GM21786 (cell line): Measurements from ENCODE around the gene CPE.
"Not testable (repeated sequence)": the region's sequence is repeated elsewhere in the genome, so short reads cannot be mapped to it uniquely, and the experiment has no call there.

Source experiments
- ATAC-seq: cut with Tn5 transposase; IDR thresholded peaks from one replicate; pipeline ENCODE4 v1.9.1; 2021; ENCODE audit not compliant: unreplicated experiment

CPE gene

GRCh38 chr4:165378745-165379677 is at the start of gene CPE:
Gene CPE, plus strand, starts transcription at chr4:165379008. Its CDS starts 214 bp downstream, at chr4:165379222.
- peak; percentile 89 for ATAC-seq

DNA sequence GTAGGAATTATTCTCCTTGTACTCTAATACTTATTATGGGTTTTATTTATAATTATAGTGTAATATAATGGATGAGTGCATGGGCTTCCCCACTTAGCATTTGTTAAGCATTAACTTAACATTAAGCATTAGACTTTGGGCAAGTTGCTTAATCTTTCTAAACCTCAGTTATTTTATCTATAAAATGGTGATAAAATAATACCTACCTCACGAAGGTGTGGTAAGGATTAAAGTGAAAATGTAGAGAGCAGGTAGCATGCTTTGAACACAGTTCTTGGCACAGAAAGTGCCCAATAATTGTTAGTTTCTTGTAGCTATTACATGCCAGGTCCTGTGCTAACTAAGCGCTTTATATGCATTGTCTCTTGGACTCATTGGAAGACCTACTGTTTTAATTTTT is 48.7 kb upstream of the CPE start:
- no peak for ATAC-seq

- no peak for ATAC-seq
Observed at GRCh38 chr4:165330666-165331065, 48.1 kb upstream of the CPE start.

GRCh38 chr4:165331359-165331758 is 47.4 kb upstream of the CPE start:
- ATAC-seq = no peak

GRCh38 chr4:165331823-165332222 is 47.0 kb upstream of the CPE start:
- no peak for ATAC-seq

GRCh38 chr4:165332502-165332901 is 46.3 kb upstream of the CPE start:
- no peak for ATAC-seq

DNA sequence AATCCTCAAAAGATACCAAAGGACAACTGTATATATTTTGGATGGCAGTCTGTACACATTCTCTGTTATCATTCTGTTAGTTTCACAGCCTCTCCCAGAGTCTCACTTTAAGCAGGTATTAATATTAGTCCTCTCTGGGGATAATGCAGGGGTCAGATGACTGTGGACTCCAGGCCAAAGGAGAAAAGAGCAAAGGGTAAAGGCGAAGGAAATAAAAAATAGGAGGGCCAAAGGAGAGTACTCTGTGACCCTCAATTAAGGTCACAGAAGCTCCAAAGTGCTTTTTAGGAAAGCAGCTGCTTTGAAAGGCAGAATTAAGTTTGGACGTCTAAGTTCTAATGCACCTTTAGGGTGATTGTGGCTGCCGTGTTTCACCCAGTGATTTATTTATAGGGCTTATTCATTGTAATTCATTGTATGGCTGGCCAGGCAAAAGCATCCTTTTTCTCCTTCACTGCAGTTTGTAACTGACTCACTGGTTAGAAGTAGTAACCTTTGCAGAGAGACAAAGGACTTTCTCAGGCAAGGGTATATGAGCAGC is 43.6 kb upstream of the CPE start:
- ATAC-seq = no peak

GRCh38 chr4:165336743-165337142 is 42.1 kb upstream of the CPE start:
- ATAC-seq = no peak

DNA sequence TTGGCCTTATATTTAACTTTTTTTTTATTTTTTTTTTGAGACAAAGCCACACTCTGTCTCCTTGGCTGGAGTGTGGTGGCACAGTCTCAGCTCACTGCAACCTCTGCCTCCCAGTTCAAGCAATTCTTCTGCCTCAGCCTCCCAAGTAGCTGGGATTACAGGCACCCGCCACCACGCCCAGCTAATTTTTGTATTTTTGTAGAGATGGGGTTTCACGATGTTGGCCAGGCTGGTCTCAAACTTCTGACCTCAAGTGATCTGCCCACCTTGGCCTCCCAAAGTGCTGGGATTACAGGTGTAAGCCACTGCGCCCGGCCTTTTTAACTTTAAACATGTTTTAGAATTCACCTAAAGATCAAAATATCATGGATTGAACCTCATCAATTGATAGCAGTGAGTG is 36.5 kb upstream of the CPE start:
- ATAC-seq = not testable (repeated sequence)

DNA sequence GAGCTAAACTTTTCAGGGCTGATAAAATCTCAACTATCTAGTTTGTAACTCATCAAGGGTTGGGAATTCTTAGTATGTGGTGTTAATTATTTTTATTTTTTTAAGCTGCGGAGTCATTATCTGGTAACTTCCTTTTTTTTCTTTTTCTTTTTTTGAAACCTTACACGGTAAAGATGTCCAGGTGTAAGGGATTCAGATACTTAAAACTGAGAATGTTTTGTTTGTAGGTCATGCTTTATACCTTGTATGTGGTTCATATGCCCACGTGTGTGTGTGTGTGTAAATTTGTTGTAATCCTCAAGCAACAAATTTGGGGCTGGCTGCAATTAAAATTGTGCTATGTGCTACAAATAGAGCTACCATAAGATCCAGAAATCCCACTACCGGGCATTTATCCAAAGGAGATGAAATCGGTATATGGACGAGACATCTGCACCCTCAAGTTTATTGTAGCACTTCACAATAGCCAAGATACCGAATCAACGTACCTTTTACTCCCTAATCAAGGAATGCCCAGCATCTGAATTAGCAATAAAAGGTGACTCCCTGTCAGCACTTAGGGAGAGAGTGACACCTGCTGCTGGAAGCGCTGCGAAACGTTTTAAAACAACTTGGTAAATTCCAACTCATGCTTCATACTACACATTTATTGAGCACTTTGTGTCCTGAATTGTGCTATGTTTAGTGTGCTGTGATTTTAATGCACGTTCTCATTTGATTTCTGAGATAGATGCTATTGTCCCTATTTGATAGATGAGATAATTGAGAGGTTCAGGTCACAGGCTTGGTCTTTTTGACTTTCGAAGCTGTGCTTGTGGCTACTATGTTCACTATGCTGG is 35.2 kb upstream of the CPE start:
- no peak for ATAC-seq

GRCh38 chr4:165345666-165346417 is 33.0 kb upstream of the CPE start:
- ATAC-seq = no peak

GRCh38 chr4:165347647-165348569 is 30.9 kb upstream of the CPE start:
- no peak for ATAC-seq

GRCh38 chr4:165351359-165352130 is 27.3 kb upstream of the CPE start:
- no peak for ATAC-seq

DNA sequence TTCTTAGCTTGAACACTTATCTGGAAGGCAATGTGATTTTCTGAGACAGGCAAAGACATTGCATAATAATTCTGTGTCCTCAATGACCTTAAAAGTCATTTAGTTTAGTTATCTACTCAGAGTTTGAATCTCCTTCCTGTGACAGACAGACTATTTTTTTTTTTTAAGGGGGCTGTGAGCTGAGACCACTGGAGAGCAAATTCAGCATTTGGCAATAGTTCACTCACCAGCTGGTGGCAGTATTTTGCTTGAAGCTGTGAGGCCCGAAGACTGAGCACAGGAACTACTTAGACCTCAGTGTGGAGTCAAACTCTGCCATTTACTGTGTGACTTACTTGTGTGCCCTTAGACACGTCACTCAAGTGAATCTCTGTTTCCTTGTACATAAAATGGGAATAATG is 22.9 kb upstream of the CPE start:
- ATAC-seq = peak; percentile 47

- no peak for ATAC-seq
Observed at GRCh38 chr4:165359506-165359905, 19.3 kb upstream of the CPE start.

GRCh38 chr4:165360041-165360695 is 18.6 kb upstream of the CPE start:
- ATAC-seq = no peak

GRCh38 chr4:165360985-165361670 is 17.7 kb upstream of the CPE start:
- no peak for ATAC-seq

DNA sequence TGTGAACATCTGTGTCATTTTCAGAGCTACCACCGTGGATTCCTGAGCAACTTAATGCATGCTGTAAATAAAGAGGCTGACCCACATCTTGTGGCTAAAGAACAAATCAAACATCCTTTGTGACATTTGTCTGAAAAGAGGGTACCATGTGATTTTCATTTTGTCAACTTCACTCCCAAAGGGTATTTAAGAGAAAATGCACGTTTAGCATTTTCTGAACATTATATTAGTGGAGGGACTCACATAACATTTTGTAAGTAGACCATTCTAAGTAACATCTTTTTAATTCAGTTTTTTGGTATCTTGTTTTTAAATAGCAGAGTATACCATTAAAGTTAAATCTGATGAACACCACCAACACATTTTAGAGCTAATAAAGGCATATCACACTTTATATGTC is 17.0 kb upstream of the CPE start:
- no peak for ATAC-seq
